H7 (cell line): ENCODE data around the gene PLCB3. TPM values are rescaled to one million over a fixed set of nuclear protein-coding genes. Genes with fewer than 3 reads are reported as not detected.

ENCODE experiments used
- DNase-seq: peaks from one replicate; pipeline ENCODE4 v3.0.0; 2012
- H3K27me3 ChIP-seq: 2 replicates; pipeline ENCODE4 v1.6.0; 2011; ENCODE audit warnings: mild to moderate bottlenecking, low read length; ENCODE audit not compliant: control insufficient read depth, insufficient read depth
- H3K36me3 ChIP-seq: replicated peaks from 2 replicates; pipeline ENCODE4 v1.5.1; 2011; ENCODE audit warnings: low read length; ENCODE audit not compliant: control insufficient read depth, insufficient read depth
- H3K4me3 ChIP-seq: 2 replicates; pipeline ENCODE4 v1.5.1; 2011; ENCODE audit warnings: low read depth, mild to moderate bottlenecking, control low read depth, low read length, moderate library complexity; ENCODE audit not compliant: insufficient read depth
- total RNA-seq: library from RNA; depleted of rRNA; stranded (reverse); fragments of >200 nt; shearing (Covaris generic); gene quantifications from 2 replicates; pipeline ENCODE4 v1.2.3, GENCODE V29; 2014

PLCB3 gene
- total RNA-seq, 1 experiment from 2014 or later: 87.0 TPM

GRCh38 chr11:64285885-64286800 lies 34.8 kb downstream of the PLCB3 start:
- peak; percentile 75 for DNase-seq
- Histone ChIP-seq H3K4me3 (peak overlapping the region; percentile 78), H3K36me3 (no peaks in the 10 kb centered on the region), H3K27me3 (peaks cover 17% of the 10 kb centered on the region)

DNA sequence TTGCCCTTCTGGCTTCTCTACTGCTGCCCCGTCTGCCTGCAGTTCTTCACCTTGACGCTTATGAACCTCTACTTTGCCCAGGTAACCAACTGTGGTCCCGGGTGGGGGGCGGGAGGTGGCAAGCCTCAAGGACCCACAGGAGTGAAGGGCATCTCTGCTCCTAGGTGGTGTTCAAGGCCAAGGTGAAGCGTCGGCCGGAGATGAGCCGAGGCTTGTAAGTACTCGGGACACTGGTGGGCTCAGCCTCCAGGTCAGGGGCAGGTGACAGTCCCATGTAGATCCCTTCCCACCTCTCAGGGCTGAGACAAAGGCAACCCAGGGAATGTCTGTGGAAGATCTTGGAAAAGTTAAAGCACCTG lies 35.5 kb downstream of the PLCB3 start:
- Histone ChIP-seq H3K36me3 (no peaks in the 10 kb centered on the region), H3K27me3 (peaks cover 22% of the 10 kb centered on the region), H3K4me3 (no peak overlapping the region)
- no peak for DNase-seq

DNA sequence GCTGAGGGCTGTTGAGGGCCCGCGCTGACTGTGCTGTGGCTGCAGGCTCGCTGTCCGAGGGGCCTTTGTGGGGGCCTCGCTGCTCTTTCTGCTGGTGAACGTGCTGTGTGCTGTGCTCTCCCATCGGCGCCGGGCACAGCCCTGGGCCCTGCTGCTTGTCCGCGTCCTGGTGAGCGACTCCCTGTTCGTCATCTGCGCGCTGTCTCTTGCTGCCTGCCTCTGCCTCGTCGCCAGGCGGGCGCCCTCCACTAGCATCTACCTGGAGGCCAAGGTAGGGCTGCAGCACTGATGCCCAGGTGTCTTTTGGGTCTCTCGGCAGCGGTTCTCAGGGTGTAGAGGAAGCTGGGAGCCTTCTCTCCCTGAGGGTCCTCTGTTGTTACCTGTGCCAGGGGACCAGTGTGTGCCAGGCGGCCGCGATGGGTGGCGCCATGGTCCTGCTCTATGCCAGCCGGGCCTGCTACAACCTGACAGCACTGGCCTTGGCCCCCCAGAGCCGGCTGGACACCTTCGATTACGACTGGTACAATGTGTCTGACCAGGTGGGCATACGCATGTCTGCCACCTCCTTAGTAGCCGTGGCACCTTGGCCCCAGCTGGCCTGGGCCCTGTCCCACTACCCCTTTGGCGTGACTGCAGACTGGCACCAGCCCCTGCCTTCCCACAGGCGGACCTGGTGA lies 36.5 kb downstream of the PLCB3 start:
- H3K27me3 ChIP-seq: peaks cover 33% of the 10 kb centered on the region
- no peak overlapping the region for H3K4me3 ChIP-seq
- DNase-seq: no peak
- no peaks in the 10 kb centered on the region for H3K36me3 ChIP-seq

- Histone ChIP-seq H3K36me3 (no peaks in the 10 kb centered on the region), H3K27me3 (peaks cover 38% of the 10 kb centered on the region), H3K4me3 (no peak overlapping the region)
- DNase-seq: no peak
These were observed 37.0 kb downstream of the PLCB3 start for GRCh38 chr11:64288353-64288750.

DNA sequence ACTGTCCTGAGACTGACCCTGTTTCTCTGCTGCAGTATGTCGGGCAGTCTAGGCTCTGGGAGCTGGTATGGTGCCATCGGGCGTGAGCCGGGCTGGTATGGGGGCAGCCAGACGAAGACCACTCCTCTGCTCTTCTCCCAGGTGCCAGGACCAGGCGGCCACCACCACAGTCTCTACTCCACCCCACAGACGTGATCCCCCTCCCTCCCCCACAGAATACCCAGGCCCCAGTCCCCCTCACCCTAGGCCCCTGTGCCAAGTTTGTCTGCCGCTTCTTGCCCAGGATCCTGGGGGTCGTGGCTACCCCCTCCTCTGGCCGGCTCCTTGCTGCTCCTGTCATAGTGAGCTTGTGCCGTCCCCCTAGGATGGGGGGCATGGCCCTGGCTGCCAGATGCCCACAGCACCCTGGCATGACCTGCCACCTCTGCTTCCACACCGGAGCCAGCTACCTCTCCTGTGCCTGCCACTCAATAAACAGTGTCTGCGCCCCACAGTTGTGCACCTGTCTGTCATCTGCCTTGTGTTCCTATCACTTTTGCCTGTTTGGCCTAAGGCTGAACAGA lies 37.8 kb downstream of the PLCB3 start:
- Histone ChIP-seq H3K36me3 (no peaks in the 10 kb centered on the region), H3K4me3 (no peak overlapping the region), H3K27me3 (peaks cover 45% of the 10 kb centered on the region)
- no peak for DNase-seq

GRCh38 chr11:64290352-64291261 lies 39.3 kb downstream of the PLCB3 start:
- DNase-seq: no peak
- peak overlapping the region; percentile 28; the same call in 1 of the 2 replicates for H3K4me3 ChIP-seq
- H3K27me3 ChIP-seq: peaks cover 61% of the 10 kb centered on the region
- no peaks in the 10 kb centered on the region for H3K36me3 ChIP-seq

- Histone ChIP-seq H3K27me3 (peaks cover 68% of the 10 kb centered on the region), H3K4me3 (peak within 1 kb of the TSS; percentile 30), H3K36me3 (no peaks in the 10 kb centered on the region)
- peak; percentile 86 for DNase-seq
These were observed 40.0 kb downstream of the PLCB3 start, which contains the start of gene KCNK4 for GRCh38 chr11:64291262-64291751. Gene KCNK4 (plus strand): TSS chr11:64291302. CDS start chr11:64293019, 1,717 bp downstream.

DNA sequence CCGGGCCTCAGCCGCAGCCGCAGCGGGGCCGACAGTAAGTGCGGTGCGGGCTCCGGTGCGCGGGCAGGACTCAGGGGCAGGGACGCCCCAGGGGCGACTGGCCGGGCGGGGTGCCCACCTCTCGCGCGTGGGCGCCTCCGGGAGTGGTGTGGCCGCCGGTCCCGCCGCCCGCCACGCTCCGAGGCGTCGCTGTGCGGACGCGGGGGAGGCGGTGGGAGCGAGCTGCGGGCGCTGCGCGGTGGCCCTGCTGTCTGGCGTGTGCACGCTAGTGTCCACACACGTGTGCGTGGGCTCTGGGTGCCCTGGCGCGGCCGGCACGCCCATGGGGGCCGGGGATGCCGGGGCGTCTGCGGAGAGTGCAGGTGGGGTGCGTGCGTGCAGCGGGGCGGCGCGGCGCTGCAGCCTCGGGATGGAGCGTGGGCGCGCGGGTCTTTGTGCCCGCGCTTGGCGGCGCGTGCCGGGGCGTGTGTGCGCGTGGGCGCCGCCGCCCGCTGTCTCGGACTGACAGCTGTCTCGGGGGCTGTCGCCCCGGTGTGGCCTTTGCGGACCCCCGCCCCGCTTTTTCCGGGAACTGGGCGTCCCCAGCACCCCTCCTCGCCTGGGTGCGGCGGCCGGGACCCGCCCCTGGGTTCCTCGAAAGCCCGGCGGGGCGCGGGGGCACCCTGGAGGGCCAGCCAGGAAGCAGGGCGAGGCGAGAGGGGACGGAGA lies 40.6 kb downstream of the PLCB3 start:
- no peaks in the 10 kb centered on the region for H3K36me3 ChIP-seq
- H3K4me3 ChIP-seq: peak overlapping the region; percentile 30; the same call in 1 of the 2 replicates
- peaks cover 74% of the 10 kb centered on the region for H3K27me3 ChIP-seq
- peak; percentile 66 for DNase-seq

DNA sequence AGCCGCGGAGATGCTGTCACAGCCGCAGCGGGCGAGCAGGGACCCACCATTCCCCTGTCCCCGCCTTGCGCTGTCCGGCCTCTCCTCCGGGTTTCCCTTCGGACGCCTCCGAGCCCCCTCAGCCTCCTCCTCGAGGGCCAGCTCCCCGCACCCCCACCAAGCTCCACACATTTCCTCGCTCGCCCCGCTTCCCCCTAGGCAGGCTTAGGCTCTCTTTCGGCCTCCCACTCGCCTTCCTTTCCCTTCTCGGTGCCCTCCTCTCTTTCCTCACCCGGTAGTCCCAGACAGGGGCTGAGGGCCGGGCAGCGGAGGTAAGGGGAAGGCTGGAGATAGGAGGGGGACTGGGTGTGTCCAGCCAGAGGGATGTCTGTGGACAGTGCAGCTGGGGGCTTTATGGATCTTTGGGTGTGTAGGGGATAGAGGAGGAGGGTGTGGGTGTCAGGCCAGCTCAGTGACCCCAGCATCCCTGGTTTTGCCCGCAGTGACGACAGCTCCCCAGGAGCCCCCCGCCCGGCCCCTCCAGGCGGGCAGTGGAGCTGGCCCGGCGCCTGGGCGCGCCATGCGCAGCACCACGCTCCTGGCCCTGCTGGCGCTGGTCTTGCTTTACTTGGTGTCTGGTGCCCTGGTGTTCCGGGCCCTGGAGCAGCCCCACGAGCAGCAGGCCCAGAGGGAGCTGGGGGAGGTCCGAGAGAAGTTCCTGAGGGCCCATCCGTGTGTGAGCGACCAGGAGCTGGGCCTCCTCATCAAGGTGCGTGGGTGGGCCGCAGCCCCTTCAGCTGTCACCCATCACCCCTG lies 41.3 kb downstream of the PLCB3 start:
- Histone ChIP-seq H3K36me3 (no peaks in the 10 kb centered on the region), H3K27me3 (peaks cover 81% of the 10 kb centered on the region), H3K4me3 (peak overlapping the region; percentile 30; the same call in 1 of the 2 replicates)
- peak; percentile 83 for DNase-seq

DNA sequence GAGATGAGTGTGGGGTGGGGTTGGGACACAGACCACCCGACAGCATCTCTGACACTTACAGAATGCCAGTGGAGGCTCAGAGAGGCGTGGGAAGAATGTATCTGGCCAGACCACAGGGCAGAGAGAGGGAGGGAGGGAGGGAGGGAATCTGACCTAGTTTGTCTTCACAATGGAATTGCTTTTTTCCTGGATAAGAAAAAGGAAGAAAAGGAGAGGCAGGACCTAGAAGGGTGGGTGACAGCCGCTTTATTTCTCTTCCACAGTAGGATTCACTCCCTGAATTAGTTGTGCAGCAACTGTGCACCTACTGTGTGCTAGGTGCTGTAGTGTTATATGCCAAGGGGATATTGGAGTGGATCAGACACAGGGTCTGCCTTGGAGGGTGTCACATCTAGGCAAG lies 43.4 kb downstream of the PLCB3 start:
- no peak for DNase-seq
- H3K36me3 ChIP-seq: no peaks in the 10 kb centered on the region
- no peak overlapping the region for H3K4me3 ChIP-seq
- peaks cover 99% of the 10 kb centered on the region for H3K27me3 ChIP-seq

- Histone ChIP-seq H3K4me3 (no peak overlapping the region), H3K36me3 (no peaks in the 10 kb centered on the region), H3K27me3 (peaks cover 99% of the 10 kb centered on the region)
- DNase-seq: no peak
These were observed 44.4 kb downstream of the PLCB3 start for GRCh38 chr11:64295760-64296159.

- H3K27me3 ChIP-seq: peaks cover 96% of the 10 kb centered on the region
- DNase-seq: no peak
- H3K4me3 ChIP-seq: no peak overlapping the region
- H3K36me3 ChIP-seq: no peaks in the 10 kb centered on the region
These were observed 44.9 kb downstream of the PLCB3 start for GRCh38 chr11:64296236-64296635.
